A673 (cell line): ENCODE results near the gene TNFRSF11A. TPM values are rescaled to one million over a fixed set of nuclear protein-coding genes. Genes with fewer than 3 reads are reported as not detected.

Experiments used
- BruUV-seq: library from RNA; stranded (reverse); fragments of 400-500 nt; replicated peaks from 2 replicates; lab custom pipeline; 2021; lab: Mats Ljungman, UMichigan
- CTCF ChIA-PET: fragments of 300-600 bp; sonication (Branson Sonifier 250); formaldehyde crosslinking; loops from one replicate; lab custom pipeline; 2022; ENCODE audit warnings: antibody characterized with exemption; lab: Charles Lee
- POLR2A ChIA-PET: fragments of 300-600 bp; sonication (Branson Sonifier 250); formaldehyde crosslinking; loops from one replicate; lab custom pipeline; 2022; ENCODE audit warnings: antibody characterized with exemption; ENCODE audit not compliant: low non-redundant PET; lab: Charles Lee
- DNase-seq: peaks from one replicate; pipeline ENCODE4 v3.0.0-alpha.2; 2015; ENCODE audit warnings: low spot score
- H3K27ac ChIP-seq: fragments of 200-600 bp; sonication (generic); 2 replicates; pipeline ENCODE4 v1.5.1; 2016; ENCODE audit warnings: mixed run types, low read depth, mild to moderate bottlenecking, mixed read lengths, antibody characterized with exemption, low read length; ENCODE audit not compliant: poor library complexity, severe bottlenecking
- H3K27me3 ChIP-seq: fragments of 200-600 bp; sonication (generic); replicated peaks from 2 replicates; pipeline ENCODE4 v1.6.1; 2017; ENCODE audit warnings: mixed run types, low read depth, mild to moderate bottlenecking, mixed read lengths, antibody characterized with exemption, low read length; ENCODE audit not compliant: insufficient read depth, poor library complexity
- H3K36me3 ChIP-seq: fragments of 200-600 bp; sonication (generic); 2 replicates; pipeline ENCODE4 v1.6.1; 2016; ENCODE audit warnings: mixed run types, mild to moderate bottlenecking, mixed read lengths, antibody characterized with exemption, low read length; ENCODE audit not compliant: insufficient read depth, poor library complexity, severe bottlenecking
- H3K4me1 ChIP-seq: fragments of 200-600 bp; sonication (generic); 2 replicates; pipeline ENCODE4 v1.6.1; 2017; ENCODE audit warnings: mixed run types, mild to moderate bottlenecking, mixed read lengths, antibody characterized with exemption, low read length; ENCODE audit not compliant: insufficient read depth, poor library complexity, severe bottlenecking
- H3K4me3 ChIP-seq: fragments of 200-600 bp; sonication (generic); 2 replicates; pipeline ENCODE4 v1.5.1; 2016; ENCODE audit warnings: low read depth, mixed run types, mild to moderate bottlenecking, mixed read lengths, low read length; ENCODE audit not compliant: poor library complexity, severe bottlenecking
- H3K9me3 ChIP-seq: fragments of 200-600 bp; sonication (generic); 2 replicates; pipeline ENCODE4 v1.6.1; 2016; ENCODE audit warnings: mixed run types, low read depth, mild to moderate bottlenecking, mixed read lengths, antibody characterized with exemption, low read length; ENCODE audit not compliant: poor library complexity, severe bottlenecking
- CTCF ChIP-seq: fragments of 300-800, 200-600 bp; sonication (generic); conservative IDR thresholded peaks from 2 replicates; pipeline ENCODE4 v1.5.1; 2017; ENCODE audit warnings: low read depth, mild to moderate bottlenecking, antibody characterized with exemption, low read length, moderate library complexity, mixed read lengths
- EZH2 ChIP-seq: fragments of 200-600 bp; sonication (generic); IDR thresholded peaks from 2 replicates; pipeline ENCODE4 v1.6.1; 2017; ENCODE audit warnings: borderline replicate concordance, low read depth, mild to moderate bottlenecking, mixed read lengths, antibody characterized with exemption, low read length; ENCODE audit not compliant: poor library complexity, severe bottlenecking
- intact Hi-C: fragments of 100-400 bp; cut with micrococcal nuclease; formaldehyde crosslinking; loops from one replicate; pipeline ENCODE4 v1.10.0; 2022; ENCODE audit not compliant: unreplicated experiment
- total RNA-seq: library from RNA; stranded (reverse); gene quantifications from 2 replicates; pipeline ENCODE4 v1.2.3, GENCODE V29; 2021

Gene TNFRSF11A
- total RNA-seq, 1 experiment from 2014 or later: 0.37 TPM

GRCh38 chr18:62381373-62381772 is 56.3 kb downstream of the TNFRSF11A start:
- CTCF ChIA-PET: no interaction called here
- Histone ChIP-seq H3K27ac (no peak overlapping the region), H3K27me3 (no peaks in the 10 kb centered on the region), H3K4me1 (peaks cover 2% of the 10 kb centered on the region), H3K4me3 (no peak overlapping the region), H3K36me3 (no peaks in the 10 kb centered on the region), H3K9me3 (no peaks in the 10 kb centered on the region)
- POLR2A ChIA-PET: no interaction called here
- DNase-seq: no peak
- no TSS peak for BruUV-seq
- intact Hi-C loops: no loop called here
- TF ChIP-seq EZH2: no peak
- TF ChIP-seq CTCF: no peak

GRCh38 chr18:62384068-62384467 is 59.0 kb downstream of the TNFRSF11A start:
- no peak overlapping the region for H3K4me3 ChIP-seq
- no peak for DNase-seq
- peaks cover 8% of the 10 kb centered on the region for H3K4me1 ChIP-seq
- BruUV-seq: no TSS peak
- H3K27ac ChIP-seq: no peak overlapping the region
- H3K9me3 ChIP-seq: no peaks in the 10 kb centered on the region
- TF ChIP-seq CTCF (no peak), EZH2 (no peak)
- ChIA-PET POLR2A (no interaction called here), CTCF (no interaction called here)
- no peaks in the 10 kb centered on the region for H3K27me3 ChIP-seq
- no peaks in the 10 kb centered on the region for H3K36me3 ChIP-seq
- intact Hi-C loops: no loop called here

- Histone ChIP-seq H3K36me3 (no peaks in the 10 kb centered on the region), H3K4me3 (no peak overlapping the region), H3K4me1 (peaks cover 8% of the 10 kb centered on the region), H3K27me3 (no peaks in the 10 kb centered on the region), H3K9me3 (no peaks in the 10 kb centered on the region), H3K27ac (no peak overlapping the region)
- TF ChIP-seq EZH2 (no peak), CTCF (no peak)
- ChIA-PET POLR2A (no interaction called here), CTCF (no interaction called here)
- BruUV-seq: no TSS peak
- no peak for DNase-seq
- intact Hi-C loops: no loop called here
These were observed 59.5 kb downstream of the TNFRSF11A start for GRCh38 chr18:62384610-62385097.
